Measurements from ENCODE around the gene SRGAP2C.
"Not testable (repeated sequence)": the region's sequence is repeated elsewhere in the genome, so short reads cannot be mapped to it uniquely, and the experiment has no call there.

Gene SRGAP2C

GRCh38 chr1:121243913-121244312 is 59.1 kb downstream of the SRGAP2C start:
- not testable (repeated sequence) for H3K27me3 ChIP-seq (replicated peaks; ENCODE audit: insufficient read depth, low read length); H3K9me2 ChIP-seq (replicated peaks; ENCODE audit: insufficient read depth, low read length); H2AFZ ChIP-seq (ENCODE audit: low read length); H3K36me3 ChIP-seq (replicated peaks; ENCODE audit: insufficient read depth, low read length); DNase-seq; H4K20me1 ChIP-seq (ENCODE audit: insufficient read depth, low read length); H3F3A ChIP-seq (ENCODE audit: insufficient read depth, low read length); H3K4me2 ChIP-seq (ENCODE audit: low read depth, low read length); H3K79me2 ChIP-seq (ENCODE audit: low read length); H3K4me1 ChIP-seq (ENCODE audit: low read length); H3K27ac ChIP-seq (ENCODE audit: low read length); H3K4me3 ChIP-seq (ENCODE audit: low read length); H3K9ac ChIP-seq (ENCODE audit: low read length); H3K9me3 ChIP-seq (replicated peaks; ENCODE audit: insufficient read depth, low read length)

- not testable (repeated sequence) for H3F3A ChIP-seq (ENCODE audit: insufficient read depth, low read length); H3K36me3 ChIP-seq (replicated peaks; ENCODE audit: insufficient read depth, low read length); DNase-seq; H3K4me1 ChIP-seq (ENCODE audit: low read length); H2AFZ ChIP-seq (ENCODE audit: low read length); H3K9me3 ChIP-seq (replicated peaks; ENCODE audit: insufficient read depth, low read length); H3K79me2 ChIP-seq (ENCODE audit: low read length); H3K9me2 ChIP-seq (replicated peaks; ENCODE audit: insufficient read depth, low read length); H4K20me1 ChIP-seq (ENCODE audit: insufficient read depth, low read length); H3K4me3 ChIP-seq (ENCODE audit: low read length); H3K27me3 ChIP-seq (replicated peaks; ENCODE audit: insufficient read depth, low read length); H3K27ac ChIP-seq (ENCODE audit: low read length); H3K9ac ChIP-seq (ENCODE audit: low read length); H3K4me2 ChIP-seq (ENCODE audit: low read depth, low read length)
These were observed 61.6 kb downstream of the SRGAP2C start for GRCh38 chr1:121246399-121246798.

GRCh38 chr1:121252656-121253055 is 67.9 kb downstream of the SRGAP2C start:
- H4K20me1 ChIP-seq (ENCODE audit: insufficient read depth, low read length); H3K27me3 ChIP-seq (replicated peaks; ENCODE audit: insufficient read depth, low read length); DNase-seq; H3K27ac ChIP-seq (ENCODE audit: low read length); H3K79me2 ChIP-seq (ENCODE audit: low read length); H3K4me3 ChIP-seq (ENCODE audit: low read length); H3K9me2 ChIP-seq (replicated peaks; ENCODE audit: insufficient read depth, low read length); H3F3A ChIP-seq (ENCODE audit: insufficient read depth, low read length); H3K9ac ChIP-seq (ENCODE audit: low read length); H3K9me3 ChIP-seq (replicated peaks; ENCODE audit: insufficient read depth, low read length); H3K4me2 ChIP-seq (ENCODE audit: low read depth, low read length); H2AFZ ChIP-seq (ENCODE audit: low read length); H3K4me1 ChIP-seq (ENCODE audit: low read length); H3K36me3 ChIP-seq (replicated peaks; ENCODE audit: insufficient read depth, low read length): not testable (repeated sequence)

- H3K36me3 ChIP-seq (replicated peaks; ENCODE audit: insufficient read depth, low read length); H3K79me2 ChIP-seq (ENCODE audit: low read length); H3K4me3 ChIP-seq (ENCODE audit: low read length); H3F3A ChIP-seq (ENCODE audit: insufficient read depth, low read length); H3K9me2 ChIP-seq (replicated peaks; ENCODE audit: insufficient read depth, low read length); DNase-seq; H2AFZ ChIP-seq (ENCODE audit: low read length); H3K9me3 ChIP-seq (replicated peaks; ENCODE audit: insufficient read depth, low read length); H4K20me1 ChIP-seq (ENCODE audit: insufficient read depth, low read length); H3K27me3 ChIP-seq (replicated peaks; ENCODE audit: insufficient read depth, low read length); H3K4me1 ChIP-seq (ENCODE audit: low read length); H3K9ac ChIP-seq (ENCODE audit: low read length); H3K27ac ChIP-seq (ENCODE audit: low read length); H3K4me2 ChIP-seq (ENCODE audit: low read depth, low read length): not testable (repeated sequence)
These were observed 69.8 kb downstream of the SRGAP2C start for GRCh38 chr1:121254618-121255017.

- DNase-seq; H3F3A ChIP-seq (ENCODE audit: insufficient read depth, low read length): not testable (repeated sequence)
These were observed 72.9 kb downstream of the SRGAP2C start for GRCh38 chr1:121257632-121258031.

GRCh38 chr1:121258134-121258533 is 73.4 kb downstream of the SRGAP2C start:
- not testable (repeated sequence) for H3K79me2 ChIP-seq (ENCODE audit: low read length); H3K4me3 ChIP-seq (ENCODE audit: low read length); H3K36me3 ChIP-seq (replicated peaks; ENCODE audit: insufficient read depth, low read length); H3K4me2 ChIP-seq (ENCODE audit: low read depth, low read length); H3K27ac ChIP-seq (ENCODE audit: low read length); H3F3A ChIP-seq (ENCODE audit: insufficient read depth, low read length); H3K9me2 ChIP-seq (replicated peaks; ENCODE audit: insufficient read depth, low read length); H3K4me1 ChIP-seq (ENCODE audit: low read length); H3K27me3 ChIP-seq (replicated peaks; ENCODE audit: insufficient read depth, low read length); H3K9me3 ChIP-seq (replicated peaks; ENCODE audit: insufficient read depth, low read length); H2AFZ ChIP-seq (ENCODE audit: low read length); H4K20me1 ChIP-seq (ENCODE audit: insufficient read depth, low read length); DNase-seq; H3K9ac ChIP-seq (ENCODE audit: low read length)

More at GRCh38 chr1:121257632-121258031, 72.9 kb downstream of the SRGAP2C start:
- H3K4me2 ChIP-seq (ENCODE audit: low read depth, low read length); H3K9me3 ChIP-seq (replicated peaks; ENCODE audit: insufficient read depth, low read length); H3K4me1 ChIP-seq (ENCODE audit: low read length); H3K4me3 ChIP-seq (ENCODE audit: low read length); H3K79me2 ChIP-seq (ENCODE audit: low read length); H3K27ac ChIP-seq (ENCODE audit: low read length); H3K36me3 ChIP-seq (replicated peaks; ENCODE audit: insufficient read depth, low read length); H3K27me3 ChIP-seq (replicated peaks; ENCODE audit: insufficient read depth, low read length); H3K9ac ChIP-seq (ENCODE audit: low read length); H4K20me1 ChIP-seq (ENCODE audit: insufficient read depth, low read length); H2AFZ ChIP-seq (ENCODE audit: low read length); H3K9me2 ChIP-seq (replicated peaks; ENCODE audit: insufficient read depth, low read length): not testable (repeated sequence)

- not testable (repeated sequence) for H3K4me2 ChIP-seq (ENCODE audit: low read depth, low read length); H3K79me2 ChIP-seq (ENCODE audit: low read length); H3K27me3 ChIP-seq (replicated peaks; ENCODE audit: insufficient read depth, low read length)
These were observed 75.4 kb downstream of the SRGAP2C start for GRCh38 chr1:121260205-121260604.

GRCh38 chr1:121262163-121262562 is 77.4 kb downstream of the SRGAP2C start:
- H2AFZ ChIP-seq (ENCODE audit: low read length); H3K9me3 ChIP-seq (replicated peaks; ENCODE audit: insufficient read depth, low read length); H3F3A ChIP-seq (ENCODE audit: insufficient read depth, low read length); H4K20me1 ChIP-seq (ENCODE audit: insufficient read depth, low read length); H3K36me3 ChIP-seq (replicated peaks; ENCODE audit: insufficient read depth, low read length); H3K27me3 ChIP-seq (replicated peaks; ENCODE audit: insufficient read depth, low read length); H3K9me2 ChIP-seq (replicated peaks; ENCODE audit: insufficient read depth, low read length); H3K9ac ChIP-seq (ENCODE audit: low read length); H3K4me3 ChIP-seq (ENCODE audit: low read length); H3K4me1 ChIP-seq (ENCODE audit: low read length); H3K4me2 ChIP-seq (ENCODE audit: low read depth, low read length); H3K79me2 ChIP-seq (ENCODE audit: low read length); H3K27ac ChIP-seq (ENCODE audit: low read length); DNase-seq: not testable (repeated sequence)

More at GRCh38 chr1:121260205-121260604, 75.4 kb downstream of the SRGAP2C start:
- not testable (repeated sequence) for H3K9ac ChIP-seq (ENCODE audit: low read length); H4K20me1 ChIP-seq (ENCODE audit: insufficient read depth, low read length); H3K9me3 ChIP-seq (replicated peaks; ENCODE audit: insufficient read depth, low read length); H3K9me2 ChIP-seq (replicated peaks; ENCODE audit: insufficient read depth, low read length); H3K4me1 ChIP-seq (ENCODE audit: low read length); H3K27ac ChIP-seq (ENCODE audit: low read length); H3F3A ChIP-seq (ENCODE audit: insufficient read depth, low read length); H3K36me3 ChIP-seq (replicated peaks; ENCODE audit: insufficient read depth, low read length); H3K4me3 ChIP-seq (ENCODE audit: low read length); H2AFZ ChIP-seq (ENCODE audit: low read length); DNase-seq
